Mucosa of descending colon (tissue), 3 donors: ENCODE results near the gene PTCH2. TPM values are rescaled to one million over a fixed set of nuclear protein-coding genes. Genes with fewer than 3 reads are reported as not detected.

Experiments
- ATAC-seq: fragments of 200-7000 bp; cut with Tn5 transposase; one replicate; pipeline ENCODE4 v1.9.1; 2020; ENCODE audit warnings: mild to moderate bottlenecking, moderate library complexity
- DNase-seq, 3 donors: peaks; one replicate each; pipeline ENCODE4 v3.0.0-alpha.2; 2020
- H3K36me3 ChIP-seq: fragments of 200-600 bp; one replicate; pipeline ENCODE4 v1.8.0; 2021; ENCODE audit warnings: low read depth, mild to moderate bottlenecking
- H3K4me1 ChIP-seq: fragments of 200-600 bp; one replicate; pipeline ENCODE4 v1.8.0; 2021; ENCODE audit warnings: low read depth, mild to moderate bottlenecking
- H3K4me3 ChIP-seq: fragments of 200-600 bp; one replicate; pipeline ENCODE4 v1.8.0; 2021; ENCODE audit warnings: mild to moderate bottlenecking
- H3K9me3 ChIP-seq: fragments of 200-600 bp; one replicate; pipeline ENCODE4 v1.8.0; 2021; ENCODE audit warnings: mild to moderate bottlenecking
- intact Hi-C, 2 donors: fragments of 100-400 bp; cut with DNase I in 1 of 2; cut with micrococcal nuclease in 1 of 2; formaldehyde crosslinking; loops; one replicate each; pipeline versions ENCODE4 v1.11.0 to v1.11.1; 2022; cut with DNase I, micrococcal nuclease
- total RNA-seq, 3 donors: library from RNA; stranded (reverse); fragmentation: NEBNext Ultra II Directional in 2 of 3; extraction: Animal tissue kit (Norgen Biotek cat#: 25700) in 2 of 3; gene quantifications; one replicate each; pipeline versions ENCODE4 v1.2.1 to v1.2.4, GENCODE V29; 2021 to 2023
- TF ChIP-seq, protein P1 (sequence below): fragments of 200-600 bp; IDR thresholded peaks from one replicate; pipeline ENCODE4 v1.8.0; 2022; ENCODE audit warnings: antibody characterized with exemption, mild to moderate bottlenecking
- donor health status: DM: no; HTN: no; CAD: no; lungs with moderate emphysema.
- donor health status: DM: no; HTN: no; CAD: no.
- donor health status: DM: no; HTN: yes; CAD: no.

The PTCH2 gene
- total RNA-seq, 3 donors from 2014 or later = 0.39 to 2.7 (median 0.64) TPM

DNA sequence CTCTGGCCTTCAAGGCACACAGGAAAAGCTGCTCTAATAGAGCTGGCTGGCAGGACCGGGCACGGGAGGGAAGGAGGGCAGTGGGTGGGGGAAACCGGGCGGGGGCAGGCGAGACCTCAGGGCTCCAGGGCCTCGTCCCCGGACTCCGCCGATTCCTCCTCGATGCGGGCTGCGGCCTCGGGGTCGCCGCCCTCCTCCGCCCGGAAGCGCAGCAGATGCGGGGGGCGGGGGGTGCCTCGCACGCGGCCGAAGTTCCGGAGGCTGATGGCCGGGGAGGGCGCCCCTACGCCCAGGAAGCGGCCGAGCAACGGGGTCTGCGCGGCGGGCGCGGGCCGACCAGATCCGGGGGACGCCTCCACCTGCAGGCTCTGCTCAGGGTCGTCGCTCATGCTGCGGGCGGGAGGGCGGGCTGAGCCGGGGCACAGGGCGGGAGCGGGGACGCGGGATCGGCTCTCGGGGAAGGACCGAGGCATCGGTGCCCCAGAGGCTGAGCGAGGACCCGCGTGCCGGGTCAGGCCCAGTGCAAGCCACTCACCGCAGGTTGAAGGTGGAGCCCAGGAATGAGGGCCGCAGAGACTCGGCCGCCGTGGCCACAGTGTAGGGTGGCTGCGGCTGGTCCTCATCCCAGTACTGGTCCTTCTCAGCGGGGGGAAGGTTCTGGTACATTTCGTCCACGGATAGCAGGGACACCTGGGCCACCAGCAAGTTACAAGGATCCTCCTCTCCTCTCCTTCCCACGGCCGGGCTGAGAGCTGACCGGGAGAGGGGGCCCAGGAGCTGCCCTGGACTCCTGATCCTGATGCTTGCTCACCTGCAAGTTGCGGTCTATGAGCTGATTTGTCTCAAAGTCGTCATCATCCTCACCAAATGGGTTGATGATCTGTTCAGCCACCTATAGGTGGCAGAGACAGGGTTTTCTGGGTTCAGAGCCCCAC, 58.7 kb downstream of the PTCH2 start:
- Histone ChIP-seq H3K36me3 (no peaks in the 10 kb centered on the region), H3K4me3 (no peak overlapping the region), H3K4me1 (peaks cover 16% of the 10 kb centered on the region), H3K9me3 (no peaks in the 10 kb centered on the region)
- peak; percentile 27 for ATAC-seq
- intact Hi-C loops = loop anchor here in 1 of 2 donors (10.0 kb wide), 1 partner anchor 50 kb away; no protein-coding TSS in a partner anchor
- TF ChIP-seq, protein P1, sequence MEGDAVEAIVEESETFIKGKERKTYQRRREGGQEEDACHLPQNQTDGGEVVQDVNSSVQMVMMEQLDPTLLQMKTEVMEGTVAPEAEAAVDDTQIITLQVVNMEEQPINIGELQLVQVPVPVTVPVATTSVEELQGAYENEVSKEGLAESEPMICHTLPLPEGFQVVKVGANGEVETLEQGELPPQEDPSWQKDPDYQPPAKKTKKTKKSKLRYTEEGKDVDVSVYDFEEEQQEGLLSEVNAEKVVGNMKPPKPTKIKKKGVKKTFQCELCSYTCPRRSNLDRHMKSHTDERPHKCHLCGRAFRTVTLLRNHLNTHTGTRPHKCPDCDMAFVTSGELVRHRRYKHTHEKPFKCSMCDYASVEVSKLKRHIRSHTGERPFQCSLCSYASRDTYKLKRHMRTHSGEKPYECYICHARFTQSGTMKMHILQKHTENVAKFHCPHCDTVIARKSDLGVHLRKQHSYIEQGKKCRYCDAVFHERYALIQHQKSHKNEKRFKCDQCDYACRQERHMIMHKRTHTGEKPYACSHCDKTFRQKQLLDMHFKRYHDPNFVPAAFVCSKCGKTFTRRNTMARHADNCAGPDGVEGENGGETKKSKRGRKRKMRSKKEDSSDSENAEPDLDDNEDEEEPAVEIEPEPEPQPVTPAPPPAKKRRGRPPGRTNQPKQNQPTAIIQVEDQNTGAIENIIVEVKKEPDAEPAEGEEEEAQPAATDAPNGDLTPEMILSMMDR = no peak
- DNase-seq = peak in 1 of 3 donors; percentile 66

DNA sequence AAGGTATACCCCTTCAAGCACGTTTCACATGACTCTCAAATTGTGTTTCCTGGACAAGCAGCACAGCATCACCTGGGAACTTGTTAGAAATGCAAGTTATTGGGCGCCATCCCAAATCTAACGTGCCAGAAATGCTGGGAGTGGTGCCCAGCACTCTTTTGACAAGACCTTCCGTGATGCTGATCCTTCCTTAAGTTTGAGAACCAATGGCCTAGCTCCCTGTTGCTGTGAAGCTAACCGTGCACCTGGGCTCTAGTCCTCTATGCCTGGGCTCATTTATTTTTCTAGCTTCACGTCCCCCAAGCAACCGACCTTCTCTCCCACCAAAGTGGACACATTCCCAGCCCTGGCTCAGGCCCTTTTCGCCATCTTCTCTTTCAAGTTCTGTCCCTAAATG, 59.4 kb downstream of the PTCH2 start:
- Histone ChIP-seq H3K36me3 (no peaks in the 10 kb centered on the region), H3K4me3 (no peak overlapping the region), H3K9me3 (no peaks in the 10 kb centered on the region), H3K4me1 (peaks cover 16% of the 10 kb centered on the region)
- TF ChIP-seq, protein P1 = no peak
- intact Hi-C loops = loop anchor here in 1 of 2 donors (10.0 kb wide), 1 partner anchor 51 kb away; no protein-coding TSS in a partner anchor
- DNase-seq (no peak), ATAC-seq (no peak)

DNA sequence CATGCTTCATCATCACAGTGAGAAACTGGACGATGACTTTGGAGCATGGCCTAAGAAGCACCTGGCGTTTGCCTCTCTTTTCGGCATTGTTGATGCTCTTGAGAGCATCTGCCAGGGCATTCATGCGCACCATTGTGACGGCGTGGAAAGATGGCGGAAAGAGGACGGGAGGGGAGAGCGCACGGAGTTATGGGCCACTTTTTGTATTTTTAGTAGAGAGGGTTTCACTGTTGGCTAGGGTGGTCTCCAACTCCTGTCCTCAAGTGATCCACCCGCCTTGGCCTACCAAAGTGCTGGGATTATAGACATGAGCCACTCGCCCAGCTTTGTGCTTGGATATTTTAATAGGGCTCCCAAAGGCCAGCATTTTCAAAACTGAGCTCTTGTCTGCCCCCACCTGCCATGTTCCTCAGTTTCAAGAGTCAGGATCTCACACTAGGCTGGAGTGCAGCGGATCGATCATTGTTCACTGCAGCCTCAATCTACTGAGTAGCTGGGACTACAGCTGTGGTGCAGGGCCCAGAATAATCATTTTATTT, 62.4 kb downstream of the PTCH2 start:
- TF ChIP-seq, protein P1 = no peak
- Histone ChIP-seq H3K9me3 (no peaks in the 10 kb centered on the region), H3K4me3 (no peak overlapping the region), H3K36me3 (no peaks in the 10 kb centered on the region), H3K4me1 (peaks cover 24% of the 10 kb centered on the region)
- ATAC-seq (no peak), DNase-seq (no peak)
- intact Hi-C loops = loop anchor here in 1 of 2 donors (10.0 kb wide), 1 partner anchor 54 kb away; no protein-coding TSS in a partner anchor

DNA sequence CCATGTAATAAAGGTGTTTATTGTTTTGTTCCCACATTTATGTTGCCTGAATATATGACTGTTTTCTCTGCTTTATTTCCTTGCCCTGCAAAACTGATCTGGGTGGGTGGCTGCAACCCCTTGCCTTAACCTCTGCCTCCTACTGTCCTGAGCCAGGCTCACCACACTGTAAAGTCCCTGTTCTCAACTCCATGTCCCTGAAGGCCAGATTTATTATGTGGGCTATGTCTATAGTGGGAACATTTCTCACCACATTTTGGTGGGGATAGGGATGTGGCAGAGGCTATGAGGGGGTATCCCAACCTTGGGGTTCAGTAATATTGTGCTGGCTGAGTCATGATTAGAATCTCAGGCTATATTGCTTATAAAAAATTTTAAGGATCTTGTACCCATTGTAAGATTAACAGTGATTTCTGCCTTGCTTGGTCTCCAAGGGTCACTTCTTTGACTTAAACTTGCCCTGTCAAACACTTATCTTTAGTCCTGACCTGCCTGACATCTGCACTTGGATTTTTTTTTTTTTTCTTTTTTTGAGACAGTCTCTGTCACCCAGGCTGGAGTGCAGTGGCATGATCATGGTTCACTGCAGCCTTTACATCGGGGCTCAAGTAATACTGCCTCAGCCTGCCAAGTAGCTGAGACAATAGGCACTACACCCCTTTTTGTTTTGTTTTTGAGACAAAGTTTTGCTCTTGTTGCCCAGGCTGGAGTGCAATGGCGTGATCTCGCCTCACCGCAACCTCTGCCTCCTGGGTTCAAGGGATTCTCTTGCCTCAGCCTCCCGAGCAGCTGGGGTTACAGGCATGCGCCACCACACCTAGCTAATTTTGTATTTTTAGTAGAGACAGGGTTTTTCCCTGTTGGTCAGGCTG, 64.1 kb downstream of the PTCH2 start:
- no peaks in the 10 kb centered on the region for H3K9me3 ChIP-seq
- TF ChIP-seq, protein P1 = no peak
- ATAC-seq (no peak), DNase-seq (no peak)
- peaks cover 24% of the 10 kb centered on the region for H3K4me1 ChIP-seq
- intact Hi-C loops = no loop called here
- no peaks in the 10 kb centered on the region for H3K36me3 ChIP-seq
- H3K4me3 ChIP-seq = no peak overlapping the region

DNA sequence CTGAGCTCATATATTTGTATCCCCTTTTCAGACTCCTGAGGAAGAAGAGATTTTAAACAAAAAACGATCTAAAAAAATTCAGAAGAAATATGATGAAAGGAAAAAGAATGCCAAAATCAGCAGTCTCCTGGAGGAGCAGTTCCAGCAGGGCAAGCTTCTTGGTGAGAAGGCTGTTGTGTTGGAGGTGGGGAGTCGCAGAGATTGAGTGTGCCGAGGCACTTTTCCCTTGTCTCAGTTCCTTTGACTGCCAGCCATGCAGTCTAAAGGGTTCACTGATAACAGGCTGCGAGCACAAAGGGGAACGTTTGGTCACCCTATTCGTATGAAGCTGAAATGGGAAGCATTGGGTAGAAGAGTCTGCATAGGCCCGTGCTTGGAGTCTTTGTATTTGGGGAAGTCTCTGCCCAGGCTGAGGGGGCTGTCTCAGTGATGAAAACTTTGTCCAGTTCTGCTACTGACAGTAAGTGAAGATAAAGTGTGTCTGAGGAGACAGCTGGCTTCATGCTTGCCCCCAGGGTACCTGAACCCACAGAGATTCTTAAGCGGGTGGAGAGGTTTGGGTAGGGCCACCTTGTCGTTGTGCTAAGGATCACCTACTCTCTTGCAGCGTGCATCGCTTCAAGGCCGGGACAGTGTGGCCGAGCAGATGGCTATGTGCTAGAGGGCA, 65.0 kb downstream of the PTCH2 start:
- no peaks in the 10 kb centered on the region for H3K9me3 ChIP-seq
- peaks cover 19% of the 10 kb centered on the region for H3K4me1 ChIP-seq
- ATAC-seq = no peak
- H3K36me3 ChIP-seq = no peaks in the 10 kb centered on the region
- no peak overlapping the region for H3K4me3 ChIP-seq
- intact Hi-C loops = no loop called here
- DNase-seq = no peak
- TF ChIP-seq, protein P1 = no peak
